ENCODE measurements around the gene IKBKE. TPM values are rescaled to one million over a fixed set of nuclear protein-coding genes. Genes with fewer than 3 reads are reported as not detected.

The IKBKE gene
- total RNA-seq, 4 donors from 2014 or later: 4.7 to 10.5 (median 9.4) TPM

GRCh38 chr1:206447792-206448191 lies 22.5 kb upstream of the IKBKE start:
- intact Hi-C loops (cut with DNase I): no loop called here
- no peak for DNase-seq
- no peaks in the 10 kb centered on the region for H3K27me3 ChIP-seq
- H3K36me3 ChIP-seq: peaks cover 4 to 8% of the 10 kb centered on the region in 2 donors
- 97 to 100% methylated on average over 3 to 4 of the region's 4 CpGs for WGBS, 2 donors
- H3K27ac ChIP-seq: no peak overlapping the region
- H3K9me3 ChIP-seq: no peaks in the 10 kb centered on the region
- H3K4me3 ChIP-seq (replicated peaks in 1 of 3): no peak overlapping the region
- H3K4me1 ChIP-seq: no peaks in the 10 kb centered on the region
- TF ChIP-seq CTCF (IDR thresholded peaks at IDR 0.05): no peak
- TF ChIP-seq POLR2A (IDR thresholded peaks at IDR 0.05): no peak

DNA sequence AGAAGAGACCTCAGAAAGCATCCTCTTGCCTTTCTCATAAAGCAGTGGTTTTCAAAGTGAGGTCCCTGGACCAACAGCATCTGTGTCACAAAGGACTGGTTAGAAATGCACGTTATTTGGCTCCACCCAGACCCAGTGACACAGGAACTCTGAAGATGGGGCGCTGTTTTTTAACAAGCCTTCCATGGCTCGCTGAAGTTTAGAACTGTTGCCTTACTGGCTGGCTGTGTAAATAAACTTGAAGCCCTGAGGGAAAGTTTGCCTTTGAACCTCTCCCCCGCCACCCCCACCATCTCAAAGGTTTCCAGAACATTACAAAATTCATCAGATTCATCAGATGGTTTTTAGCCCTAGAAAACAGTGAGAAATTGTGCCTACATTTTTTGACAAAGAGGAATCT lies 21.8 kb upstream of the IKBKE start:
- intact Hi-C loops (cut with DNase I): no loop called here
- TF ChIP-seq POLR2A (IDR thresholded peaks at IDR 0.05): no peak
- TF ChIP-seq CTCF (IDR thresholded peaks at IDR 0.05): no peak
- WGBS, 2 donors: 77 to 84% methylated on average over 4 of the region's 4 CpGs
- H3K27ac ChIP-seq: no peak overlapping the region
- no peaks in the 10 kb centered on the region for H3K27me3 ChIP-seq
- DNase-seq: no peak
- H3K4me1 ChIP-seq: no peaks in the 10 kb centered on the region
- H3K4me3 ChIP-seq (replicated peaks in 1 of 3): no peak overlapping the region
- H3K36me3 ChIP-seq: peaks cover 4 to 8% of the 10 kb centered on the region in 2 donors
- no peaks in the 10 kb centered on the region for H3K9me3 ChIP-seq

DNA sequence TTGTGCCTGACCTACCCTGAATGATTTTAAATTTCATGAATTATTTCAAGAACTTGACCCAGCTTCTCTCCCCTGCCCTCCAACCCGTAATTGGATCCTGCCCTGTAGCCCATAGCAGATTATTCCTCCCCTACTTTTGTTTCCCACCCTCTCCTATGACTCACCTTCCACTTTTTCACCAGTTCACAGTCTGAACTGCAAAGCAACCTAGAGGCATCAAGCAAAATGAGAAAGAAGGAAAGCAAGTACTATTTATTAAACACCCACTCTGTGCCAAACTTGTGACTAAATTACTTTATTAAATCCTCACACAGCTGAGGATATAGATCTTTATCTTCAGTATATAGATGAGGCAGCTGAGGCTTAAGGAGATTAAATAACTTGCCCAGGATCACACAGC lies 20.7 kb upstream of the IKBKE start:
- Histone ChIP-seq H3K27me3 (no peaks in the 10 kb centered on the region), H3K4me3 (replicated peaks in 1 of 3) (no peak overlapping the region), H3K27ac (no peak overlapping the region), H3K36me3 (peaks cover 4 to 12% of the 10 kb centered on the region in 2 donors), H3K4me1 (no peaks in the 10 kb centered on the region), H3K9me3 (no peaks in the 10 kb centered on the region)
- intact Hi-C loops (cut with DNase I): no loop called here
- TF ChIP-seq POLR2A (IDR thresholded peaks at IDR 0.05) (no peak), CTCF (IDR thresholded peaks at IDR 0.05) (no peak)
- no peak for DNase-seq
- 49 to 92% methylated on average over 1 of the region's 1 CpG for WGBS, 2 donors

DNA sequence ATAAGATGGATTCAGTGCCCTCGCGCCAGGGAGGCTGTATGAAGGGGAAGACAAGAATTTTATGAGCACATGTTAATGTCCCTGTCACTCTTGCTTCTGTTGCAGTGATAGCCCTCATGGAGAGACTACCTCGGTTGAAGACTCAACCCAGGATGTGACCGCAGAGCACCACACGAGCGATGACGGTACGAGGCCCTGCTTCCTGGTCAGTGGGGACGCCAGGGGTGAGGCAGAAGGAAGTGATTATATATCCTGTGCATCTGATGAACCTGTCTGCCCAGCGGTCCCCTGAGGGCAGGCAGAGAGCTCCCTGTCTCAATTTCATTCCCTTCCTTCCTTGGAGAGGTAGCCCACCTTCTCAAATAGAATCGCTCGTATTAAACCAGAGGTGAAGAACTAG lies 20.0 kb upstream of the IKBKE start:
- intact Hi-C loops (cut with DNase I): no loop called here
- DNase-seq: no peak
- Histone ChIP-seq H3K36me3 (peaks cover 4 to 12% of the 10 kb centered on the region in 2 donors), H3K4me3 (replicated peaks in 1 of 3) (no peak overlapping the region), H3K27me3 (no peaks in the 10 kb centered on the region), H3K9me3 (no peaks in the 10 kb centered on the region), H3K27ac (no peak overlapping the region), H3K4me1 (no peaks in the 10 kb centered on the region)
- TF ChIP-seq CTCF (IDR thresholded peaks at IDR 0.05) (no peak), POLR2A (IDR thresholded peaks at IDR 0.05) (no peak)
- 92% methylated on average over 12 of the region's 12 CpGs for WGBS, 2 donors

DNA sequence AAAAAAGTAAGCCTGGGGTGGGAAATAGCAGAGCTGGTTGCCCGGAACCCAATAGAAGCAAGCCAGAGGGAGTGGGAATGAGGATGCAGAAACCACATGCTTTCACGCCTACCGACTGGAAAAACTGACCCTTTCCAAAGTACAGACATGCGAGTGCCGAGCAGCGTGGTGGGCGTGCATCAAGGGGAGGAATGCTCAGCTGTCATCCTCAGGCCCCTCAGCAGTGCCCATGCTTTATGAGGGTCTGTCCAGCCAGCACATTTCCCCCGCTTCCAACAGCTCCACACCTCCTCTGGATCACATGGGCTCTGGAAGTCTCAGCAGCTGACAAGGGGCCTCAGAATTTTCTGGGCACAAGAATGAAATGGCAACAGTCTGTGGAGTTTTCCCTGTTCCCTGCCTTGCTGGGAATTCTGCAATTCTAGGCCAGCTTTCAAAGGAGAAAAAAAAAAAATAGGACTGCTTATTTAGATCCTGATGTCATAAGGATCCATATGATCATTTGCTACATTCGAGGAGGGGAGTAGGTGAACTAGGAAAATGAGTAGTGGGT lies 19.1 kb upstream of the IKBKE start:
- no peak for TF ChIP-seq CTCF (IDR thresholded peaks at IDR 0.05)
- intact Hi-C loops (cut with DNase I): no loop called here
- DNase-seq: no peak
- Histone ChIP-seq H3K36me3 (peaks cover 4 to 12% of the 10 kb centered on the region in 2 donors), H3K4me3 (replicated peaks in 1 of 3) (no peak overlapping the region), H3K27ac (no peak overlapping the region), H3K27me3 (no peaks in the 10 kb centered on the region), H3K4me1 (peaks cover 5% of the 10 kb centered on the region in 2 donors), H3K9me3 (no peaks in the 10 kb centered on the region)
- WGBS, 2 donors: 83 to 87% methylated on average over 9 of the region's 9 CpGs

All from thyroid gland (tissue), 4 donors.